Measurements from ENCODE around the gene POLE2. TPM values are rescaled to one million over a fixed set of nuclear protein-coding genes. Genes with fewer than 3 reads are reported as not detected.

The POLE2 gene
- total RNA-seq, 4 donors from 2014 or later, result 0.65 to 2.0 (median 0.90) TPM

DNA sequence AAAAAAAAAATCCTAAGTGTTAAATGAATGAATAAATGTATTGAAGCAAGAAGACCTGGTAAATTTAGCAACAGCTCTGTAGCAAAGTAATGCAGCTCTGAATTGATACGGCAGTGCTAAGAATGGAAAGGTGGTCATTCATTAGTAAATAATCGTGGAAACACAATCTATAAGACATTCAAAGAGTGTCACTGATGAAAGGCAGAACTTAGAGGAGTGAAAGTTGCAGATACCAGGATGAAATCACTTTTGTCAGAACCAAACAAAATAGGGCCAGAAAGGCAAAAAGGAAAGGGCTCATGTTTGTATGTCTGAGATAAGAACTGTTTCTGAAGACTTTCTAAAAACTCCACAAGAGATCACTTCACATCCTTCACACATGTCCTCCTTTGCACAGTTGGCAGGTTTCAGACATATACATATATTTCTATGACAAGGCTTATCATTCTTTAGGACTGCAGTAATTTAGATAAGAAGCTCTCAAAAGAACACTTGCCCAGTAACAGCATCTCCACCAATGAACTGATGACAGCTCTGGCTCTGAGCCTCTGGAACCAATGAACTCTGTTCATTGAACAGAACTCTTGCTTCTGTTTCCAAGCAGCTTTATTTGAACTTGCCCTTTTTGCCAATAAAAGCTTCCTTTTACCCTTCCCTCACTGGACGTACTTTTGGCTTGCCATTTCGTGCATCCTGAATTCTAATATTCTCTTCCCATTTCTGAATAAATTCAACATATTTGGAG is 93.5 kb downstream of the POLE2 start:
- TF ChIP-seq, protein P1, sequence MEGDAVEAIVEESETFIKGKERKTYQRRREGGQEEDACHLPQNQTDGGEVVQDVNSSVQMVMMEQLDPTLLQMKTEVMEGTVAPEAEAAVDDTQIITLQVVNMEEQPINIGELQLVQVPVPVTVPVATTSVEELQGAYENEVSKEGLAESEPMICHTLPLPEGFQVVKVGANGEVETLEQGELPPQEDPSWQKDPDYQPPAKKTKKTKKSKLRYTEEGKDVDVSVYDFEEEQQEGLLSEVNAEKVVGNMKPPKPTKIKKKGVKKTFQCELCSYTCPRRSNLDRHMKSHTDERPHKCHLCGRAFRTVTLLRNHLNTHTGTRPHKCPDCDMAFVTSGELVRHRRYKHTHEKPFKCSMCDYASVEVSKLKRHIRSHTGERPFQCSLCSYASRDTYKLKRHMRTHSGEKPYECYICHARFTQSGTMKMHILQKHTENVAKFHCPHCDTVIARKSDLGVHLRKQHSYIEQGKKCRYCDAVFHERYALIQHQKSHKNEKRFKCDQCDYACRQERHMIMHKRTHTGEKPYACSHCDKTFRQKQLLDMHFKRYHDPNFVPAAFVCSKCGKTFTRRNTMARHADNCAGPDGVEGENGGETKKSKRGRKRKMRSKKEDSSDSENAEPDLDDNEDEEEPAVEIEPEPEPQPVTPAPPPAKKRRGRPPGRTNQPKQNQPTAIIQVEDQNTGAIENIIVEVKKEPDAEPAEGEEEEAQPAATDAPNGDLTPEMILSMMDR (IDR thresholded peaks at IDR 0.05; ENCODE audit: low read depth), result no peak

Small RNAs within 50 kb of the gene (small RNA-seq; reads per million reads assigned to genes)
- gene AL139099.3 (not detected), gene RNU6ATAC30P (not detected)

Other genes with a start within 250 kb of the POLE2 start
- over 10,000 TPM in 1 of 4 donors, 1,000 to 10,000 TPM in 3; 1,482 to 17,640 (median 3,936) TPM for gene RPS29, start 101.8 kb downstream of the POLE2 start, total RNA-seq
- 10 to 100 TPM in 3 of 4 donors, 1 to 10 TPM in 1; 6.6 to 12.6 (median 11.7) TPM for gene LRR1, start 89.3 kb downstream of the POLE2 start, total RNA-seq
- gene RPL36AL, start 67.6 kb downstream of the POLE2 start, total RNA-seq, result 100 to 1,000 TPM; 170 to 230 (median 206) TPM
- gene MGAT2, start 67.4 kb downstream of the POLE2 start, total RNA-seq, result 10 to 100 TPM; 18.5 to 26.4 (median 25.4) TPM
- gene DNAAF2, start 53.0 kb downstream of the POLE2 start, total RNA-seq, result 1 to 10 TPM; 5.7 to 8.1 (median 7.2) TPM
- 10 to 100 TPM in 1 of 4 donors, 1 to 10 TPM in 3; 8.3 to 13.4 (median 8.6) TPM for gene KLHDC1, start 4.9 kb upstream of the POLE2 start, total RNA-seq
- gene KLHDC2, start 79.9 kb upstream of the POLE2 start, total RNA-seq, result 100 to 1,000 TPM in 1 of 4 donors, 10 to 100 TPM in 3; 75.8 to 104 (median 83.6) TPM
- 100 to 1,000 TPM in 1 of 4 donors, 10 to 100 TPM in 3; 81.0 to 126 (median 84.8) TPM for gene NEMF, start 164.6 kb upstream of the POLE2 start, total RNA-seq
- 10 to 100 TPM; 35.2 to 59.3 (median 44.5) TPM for gene ARF6, start 204.9 kb upstream of the POLE2 start, total RNA-seq

All from subcutaneous adipose tissue (tissue), 4 donors.